GM12892 (cell line): ENCODE results near the gene ATL3. TPM values are rescaled to one million over a fixed set of nuclear protein-coding genes. Genes with fewer than 3 reads are reported as not detected.

Source experiments
- DNase-seq: peaks from one replicate; pipeline ENCODE4 v3.0.0; 2011; ENCODE audit not compliant: insufficient read length
- FAIRE-seq: peaks from 2 replicates; lab custom pipeline; 2011; peaks lifted over from hg19 to GRCh38; lab: Jason Lieb, UNC
- POLR2A ChIP-seq: IDR thresholded peaks from 2 replicates; pipeline ENCODE4 v1.6.1; 2011; ENCODE audit warnings: low read depth, low read length, control low read depth
- POLR2AphosphoS5 ChIP-seq: IDR thresholded peaks from 2 replicates; pipeline ENCODE4 v1.6.1; 2011; ENCODE audit warnings: low read depth, low read length, control low read depth
- TAF1 ChIP-seq: IDR thresholded peaks from 2 replicates; pipeline ENCODE4 v1.6.1; 2011; ENCODE audit warnings: low read depth, mild to moderate bottlenecking, control low read depth, low read length, borderline replicate concordance
- polyA plus RNA-seq: library from polyadenylated mRNA; unstranded; fragments of >200 nt; gene quantifications from one replicate; pipeline ENCODE4 v1.2.1, GENCODE V29; 2012; ENCODE audit warnings: missing spikeins, inconsistent platforms; ENCODE audit not compliant: missing spikeins

The ATL3 gene, protein sequence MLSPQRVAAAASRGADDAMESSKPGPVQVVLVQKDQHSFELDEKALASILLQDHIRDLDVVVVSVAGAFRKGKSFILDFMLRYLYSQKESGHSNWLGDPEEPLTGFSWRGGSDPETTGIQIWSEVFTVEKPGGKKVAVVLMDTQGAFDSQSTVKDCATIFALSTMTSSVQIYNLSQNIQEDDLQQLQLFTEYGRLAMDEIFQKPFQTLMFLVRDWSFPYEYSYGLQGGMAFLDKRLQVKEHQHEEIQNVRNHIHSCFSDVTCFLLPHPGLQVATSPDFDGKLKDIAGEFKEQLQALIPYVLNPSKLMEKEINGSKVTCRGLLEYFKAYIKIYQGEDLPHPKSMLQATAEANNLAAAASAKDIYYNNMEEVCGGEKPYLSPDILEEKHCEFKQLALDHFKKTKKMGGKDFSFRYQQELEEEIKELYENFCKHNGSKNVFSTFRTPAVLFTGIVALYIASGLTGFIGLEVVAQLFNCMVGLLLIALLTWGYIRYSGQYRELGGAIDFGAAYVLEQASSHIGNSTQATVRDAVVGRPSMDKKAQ
- polyA plus RNA-seq = 21.5 TPM

- peak; percentile 55; the same call in 1 of the 2 replicates for TF ChIP-seq POLR2AphosphoS5
- TF ChIP-seq POLR2A = peak; percentile 69; the same call in 1 of the 2 replicates
- no peak for TF ChIP-seq TAF1
- peak; percentile 94 for DNase-seq
- FAIRE-seq = peak; percentile 96
Observed at GRCh38 chr11:63671322-63672155, at the start of gene ATL3. Gene ATL3 (minus strand): TSS chr11:63671376. CDS start chr11:63671335, 41 bp downstream.

DNA sequence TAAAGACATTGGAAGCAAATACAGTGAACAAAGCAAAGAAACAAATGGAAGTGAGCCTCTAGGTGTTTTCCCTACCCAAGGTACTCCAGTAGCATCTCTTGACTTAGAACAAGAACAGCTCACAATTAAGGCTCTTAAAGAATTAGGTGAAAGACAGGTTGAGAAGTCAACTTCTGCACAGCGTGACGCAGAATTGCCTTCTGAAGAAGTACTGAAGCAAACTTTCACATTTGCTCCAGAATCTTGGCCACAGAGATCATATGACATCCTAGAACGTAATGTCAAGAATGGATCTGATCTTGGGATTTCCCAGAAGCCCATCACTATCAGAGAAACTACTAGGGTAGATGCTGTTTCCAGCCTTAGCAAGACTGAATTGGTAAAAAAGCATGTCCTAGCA lies 49.4 kb upstream of the ATL3 start:
- no peak for FAIRE-seq
- no peak for TF ChIP-seq TAF1
- no peak for TF ChIP-seq POLR2AphosphoS5
- TF ChIP-seq POLR2A = no peak

DNA sequence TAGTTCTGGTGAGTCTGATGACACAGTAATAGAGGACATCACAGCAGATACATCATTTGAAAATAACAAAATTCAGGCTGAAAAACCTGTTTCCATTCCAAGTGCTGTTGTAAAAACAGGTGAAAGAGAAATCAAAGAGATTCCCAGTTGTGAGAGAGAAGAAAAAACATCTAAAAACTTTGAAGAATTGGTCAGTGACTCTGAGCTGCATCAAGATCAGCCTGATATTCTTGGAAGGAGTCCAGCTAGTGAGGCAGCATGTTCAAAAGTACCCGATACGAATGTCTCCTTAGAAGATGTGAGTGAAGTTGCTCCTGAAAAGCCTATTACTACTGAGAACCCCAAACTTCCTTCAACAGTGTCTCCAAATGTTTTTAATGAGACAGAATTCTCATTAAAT lies 48.8 kb upstream of the ATL3 start:
- DNase-seq = no peak
- FAIRE-seq = no peak
- TF ChIP-seq TAF1 (no peak), POLR2AphosphoS5 (no peak), POLR2A (no peak)

More for the DNA sequence above, 49.4 kb upstream of the ATL3 start:
- no peak for DNase-seq

DNA sequence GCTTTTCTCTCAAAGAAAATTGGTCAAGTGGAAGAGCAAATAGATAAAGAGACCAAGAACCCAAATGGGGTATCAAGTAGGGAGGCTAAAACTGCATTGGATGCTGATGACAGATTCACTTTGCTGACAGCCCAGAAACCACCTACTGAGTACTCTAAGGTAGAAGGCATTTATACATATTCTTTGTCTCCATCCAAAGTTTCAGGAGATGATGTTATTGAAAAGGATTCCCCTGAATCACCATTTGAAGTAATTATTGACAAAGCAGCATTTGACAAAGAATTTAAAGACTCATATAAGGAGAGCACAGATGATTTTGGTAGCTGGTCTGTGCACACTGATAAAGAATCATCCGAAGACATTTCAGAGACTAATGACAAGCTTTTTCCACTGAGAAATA lies 47.8 kb upstream of the ATL3 start:
- no peak for TF ChIP-seq TAF1
- no peak for TF ChIP-seq POLR2AphosphoS5
- no peak for TF ChIP-seq POLR2A
- FAIRE-seq = no peak
- DNase-seq = no peak

DNA sequence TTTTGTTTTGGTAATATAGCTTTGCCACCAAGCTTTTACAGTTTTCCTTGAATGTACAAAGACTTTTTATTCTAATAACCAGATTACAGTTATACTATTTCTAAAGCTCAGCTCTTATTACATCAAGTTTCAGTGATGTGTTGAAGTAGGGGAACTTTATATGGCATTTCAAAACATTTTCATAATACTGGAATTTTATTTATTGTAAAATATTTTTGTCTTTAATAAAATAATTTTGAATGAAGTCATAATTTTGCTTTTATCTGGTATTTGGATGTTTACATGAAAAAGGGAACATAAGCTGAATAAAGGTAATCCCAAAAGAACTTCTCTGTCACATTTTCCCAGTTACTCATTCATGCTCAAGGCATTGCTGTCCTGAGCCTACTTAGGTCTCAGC lies 44.9 kb upstream of the ATL3 start:
- TF ChIP-seq TAF1 = no peak
- TF ChIP-seq POLR2A = no peak
- FAIRE-seq = no peak
- DNase-seq = no peak

DNA sequence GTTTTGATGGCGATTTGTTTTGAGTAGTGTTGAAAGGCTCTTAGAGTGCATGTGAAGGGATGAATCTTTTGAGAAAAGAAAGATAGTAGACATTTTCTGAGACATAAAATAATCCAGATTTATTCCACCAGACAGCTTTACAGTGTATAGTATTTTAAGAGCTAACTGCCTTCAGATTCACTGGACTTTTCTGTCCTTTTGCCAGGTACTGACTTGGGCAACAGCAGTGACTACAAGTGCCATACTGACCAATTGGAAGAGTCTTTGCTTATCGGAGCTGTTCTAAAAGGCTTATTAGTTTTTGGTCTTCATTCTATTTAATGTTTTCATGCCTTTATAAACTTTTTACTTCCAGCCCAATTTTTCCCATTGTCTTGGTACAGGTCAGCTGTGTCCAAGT lies 42.6 kb upstream of the ATL3 start:
- TF ChIP-seq POLR2AphosphoS5 (no peak), TAF1 (no peak), POLR2A (no peak)
- DNase-seq (no peak), FAIRE-seq (no peak)

DNA sequence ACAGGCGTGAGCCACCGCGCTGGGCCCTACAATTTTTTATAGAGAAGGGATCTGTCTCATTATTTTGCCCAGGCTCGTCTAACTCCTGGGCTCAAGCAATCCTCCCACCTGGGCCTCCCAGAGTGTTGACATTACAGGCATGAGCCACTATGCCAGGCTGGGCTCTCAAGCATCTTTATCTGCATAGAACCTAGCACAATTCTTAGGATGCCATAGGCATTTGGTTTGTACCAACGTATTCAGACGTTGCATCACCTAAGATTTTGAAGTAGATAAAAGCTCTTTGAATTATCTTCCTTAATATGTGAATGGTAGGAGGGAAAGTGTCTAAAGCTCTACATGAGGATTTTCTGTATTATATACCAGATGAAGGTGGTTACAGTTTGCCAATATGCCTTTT lies 40.7 kb upstream of the ATL3 start:
- FAIRE-seq (no peak), DNase-seq (no peak)
- no peak for TF ChIP-seq TAF1
- TF ChIP-seq POLR2A = no peak
- TF ChIP-seq POLR2AphosphoS5 = no peak

DNA sequence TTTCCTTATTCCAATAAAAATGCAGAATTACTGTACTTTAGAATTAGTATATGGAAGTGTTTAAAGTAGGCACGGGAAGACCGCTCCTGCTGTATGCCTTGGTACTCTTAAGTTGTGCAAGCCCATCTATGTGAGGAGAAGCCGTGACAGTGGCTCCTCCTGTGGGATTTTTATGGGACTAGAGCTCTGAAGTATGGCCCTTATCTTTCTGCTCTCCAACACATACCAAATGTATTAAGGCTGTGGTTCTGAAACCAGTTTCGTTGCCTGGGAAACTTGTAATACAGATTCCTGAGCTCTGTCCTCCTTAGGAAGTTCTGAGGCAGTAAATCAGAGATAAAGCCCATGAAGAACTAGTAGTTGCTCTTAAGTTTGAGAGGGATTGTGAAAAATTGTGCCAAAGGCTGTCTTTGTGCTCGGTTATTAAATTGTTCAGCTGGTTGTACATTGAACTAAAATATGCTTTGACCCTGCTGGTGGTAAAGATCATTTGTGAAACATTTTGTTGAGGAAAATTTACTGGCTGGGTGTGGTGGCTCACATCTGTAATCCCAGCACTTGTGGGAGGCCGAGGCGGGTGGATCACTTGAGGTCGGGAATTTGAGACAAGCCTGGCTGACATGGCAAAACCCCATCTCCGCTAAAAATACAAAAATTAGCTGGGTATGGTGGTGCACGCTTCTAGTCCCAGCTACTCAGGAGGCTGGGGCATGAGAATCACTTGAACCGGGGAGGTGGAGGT lies 39.5 kb upstream of the ATL3 start:
- FAIRE-seq = no peak
- no peak for TF ChIP-seq POLR2A
- TF ChIP-seq TAF1 = no peak
- TF ChIP-seq POLR2AphosphoS5 = no peak
- no peak for DNase-seq

DNA sequence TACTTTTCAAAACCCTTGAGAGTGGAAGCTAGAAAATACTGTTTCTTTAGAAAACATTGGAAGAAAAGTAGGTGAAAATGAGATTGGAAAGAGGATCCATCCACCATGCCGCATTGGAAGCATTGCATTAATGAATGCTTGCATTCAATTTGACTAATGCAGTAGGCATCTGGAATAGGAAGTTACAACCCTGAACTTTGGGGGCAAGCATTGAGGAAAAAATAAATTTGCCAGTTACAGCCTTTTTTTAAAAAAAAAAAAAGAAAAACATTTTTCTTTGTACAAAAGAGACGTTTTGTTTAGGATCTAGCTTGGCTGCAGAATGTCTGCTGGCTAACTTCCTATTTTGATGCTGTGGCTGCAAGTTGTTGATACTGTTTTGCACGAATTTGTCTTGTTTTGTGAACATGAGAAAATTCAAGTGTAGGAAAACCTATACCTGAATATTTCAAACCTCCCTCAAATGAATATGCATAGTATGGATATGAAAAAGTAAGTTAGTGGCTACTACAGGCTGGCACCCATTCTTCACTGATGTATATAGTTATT lies 38.2 kb upstream of the ATL3 start:
- DNase-seq (no peak), FAIRE-seq (no peak)

GRCh38 chr11:63708764-63709163 lies 37.6 kb upstream of the ATL3 start:
- TF ChIP-seq POLR2AphosphoS5 (no peak), POLR2A (no peak), TAF1 (no peak)
- DNase-seq (no peak), FAIRE-seq (no peak)

More for the DNA sequence above, 38.2 kb upstream of the ATL3 start:
- TF ChIP-seq POLR2A = no peak
- no peak for TF ChIP-seq TAF1
- TF ChIP-seq POLR2AphosphoS5 = no peak
